RWPE2 (cell line): ENCODE data around the gene DMAC2.
A peak's percentile ranks its signal among the peaks of the same experiment; 100 is the strongest.
"Not testable (repeated sequence)": the region's sequence is repeated elsewhere in the genome, so short reads cannot be mapped to it uniquely, and the experiment has no call there.

Experiments used
- ATAC-seq: fragments of 200-7000 bp; cut with Tn5 transposase; 3 replicates; pipeline ENCODE4 v1.9.1; 2021; ENCODE audit warnings: low read depth
- DNase-seq: peaks from one replicate; pipeline ENCODE4 v3.0.0-alpha.2; 2020; ENCODE audit warnings: low spot score
- H3K27ac ChIP-seq: fragments of 450-650 bp; 2 replicates; pipeline ENCODE4 v1.5.1; 2017; ENCODE audit warnings: mild to moderate bottlenecking; ENCODE audit not compliant: poor library complexity, severe bottlenecking
- H3K27me3 ChIP-seq: fragments of 250-450 bp; sonication (Bioruptor Pico); 2 replicates; pipeline ENCODE4 v1.5.1; 2021; ENCODE audit warnings: mild to moderate bottlenecking, moderate library complexity; ENCODE audit not compliant: insufficient read depth, poor library complexity, severe bottlenecking
- H3K36me3 ChIP-seq: fragments of 250-450 bp; sonication (Bioruptor Pico); 2 replicates; pipeline ENCODE4 v1.5.1; 2020; ENCODE audit warnings: low read depth, mild to moderate bottlenecking, moderate library complexity
- H3K4me1 ChIP-seq: fragments of 250-450 bp; sonication (Bioruptor Pico); 2 replicates; pipeline ENCODE4 v1.5.1; 2021; ENCODE audit warnings: mild to moderate bottlenecking, moderate library complexity; ENCODE audit not compliant: insufficient read depth, poor library complexity, severe bottlenecking
- H3K4me3 ChIP-seq: fragments of 250-450 bp; sonication (Bioruptor Pico); 2 replicates; pipeline ENCODE4 v1.5.1; 2021; ENCODE audit warnings: mild to moderate bottlenecking, moderate library complexity; ENCODE audit not compliant: severe bottlenecking
- H3K9me3 ChIP-seq: fragments of 250-450 bp; sonication (Bioruptor Pico); 2 replicates; pipeline ENCODE4 v1.5.1; 2021; ENCODE audit warnings: mild to moderate bottlenecking, moderate library complexity; ENCODE audit not compliant: severe bottlenecking
- CTCF ChIP-seq: fragments of 450-650 bp; IDR thresholded peaks from one replicate; pipeline ENCODE4 v1.5.1; 2017; ENCODE audit warnings: mild to moderate bottlenecking, moderate library complexity; ENCODE audit not compliant: poor library complexity, severe bottlenecking

Gene DMAC2

GRCh38 chr19:41439441-41440222, at the start of gene DMAC2:
Gene DMAC2 (minus strand): TSS chr19:41439912. CDS start chr19:41439899, 13 bp downstream.
- ATAC-seq: peak; percentile 99
- Histone ChIP-seq H3K4me1 (peaks cover 7% of the 10 kb centered on the region), H3K4me3 (peak within 1 kb of the TSS; percentile 64), H3K9me3 (no peaks in the 10 kb centered on the region), H3K27ac (peak within 1 kb of the TSS; percentile 61), H3K36me3 (peaks cover 13% of the 10 kb centered on the region), H3K27me3 (no peaks in the 10 kb centered on the region)
- DNase-seq: peak; percentile 97
- TF ChIP-seq CTCF: peak; percentile 80

- ATAC-seq, H3K4me1 ChIP-seq, H3K27ac ChIP-seq, H3K36me3 ChIP-seq, DNase-seq, H3K4me3 ChIP-seq, H3K9me3 ChIP-seq: not testable (repeated sequence)
- peaks cover 23% of the 10 kb centered on the region for H3K27me3 ChIP-seq
Measured at GRCh38 chr19:41486953-41487352, 47.2 kb upstream of the DMAC2 start.

- no peak for DNase-seq
- H3K4me3 ChIP-seq: no peak overlapping the region
- no peak overlapping the region for H3K27ac ChIP-seq
- no peak for TF ChIP-seq CTCF
- peaks cover 23% of the 10 kb centered on the region for H3K27me3 ChIP-seq
- no peak for ATAC-seq
- H3K9me3 ChIP-seq: no peaks in the 10 kb centered on the region
- no peaks in the 10 kb centered on the region for H3K36me3 ChIP-seq
- no peaks in the 10 kb centered on the region for H3K4me1 ChIP-seq
Measured at GRCh38 chr19:41484822-41485221, 45.1 kb upstream of the DMAC2 start.

GRCh38 chr19:41480336-41480735, 40.6 kb upstream of the DMAC2 start:
- Histone ChIP-seq H3K27ac (no peak overlapping the region), H3K9me3 (no peaks in the 10 kb centered on the region), H3K4me1 (no peaks in the 10 kb centered on the region), H3K36me3 (no peaks in the 10 kb centered on the region), H3K4me3 (no peak overlapping the region), H3K27me3 (peaks cover 13% of the 10 kb centered on the region)
- DNase-seq: no peak
- TF ChIP-seq CTCF: no peak
- no peak for ATAC-seq

GRCh38 chr19:41479757-41480191, 40.1 kb upstream of the DMAC2 start:
- no peak overlapping the region for H3K4me3 ChIP-seq
- ATAC-seq (no peak; the same call in 2 of the 3 replicates), DNase-seq (no peak)
- H3K9me3 ChIP-seq: no peaks in the 10 kb centered on the region
- no peaks in the 10 kb centered on the region for H3K36me3 ChIP-seq
- peaks cover 13% of the 10 kb centered on the region for H3K27me3 ChIP-seq
- no peak overlapping the region for H3K27ac ChIP-seq
- H3K4me1 ChIP-seq: no peaks in the 10 kb centered on the region
- no peak for TF ChIP-seq CTCF
